GM23338 (cell line): ENCODE results near the gene GPC2.

Experiments
- CREB1 ChIP-seq: fragments of 250-450 bp; sonication (Bioruptor Pico); IDR thresholded peaks from 2 replicates; pipeline ENCODE4 v1.5.0; 2020; ENCODE audit warnings: low read depth, mild to moderate bottlenecking, moderate library complexity
- EZH2 ChIP-seq: fragments of 200-600 bp; sonication (generic); IDR thresholded peaks from one replicate; pipeline ENCODE4 v1.8.0; 2017; ENCODE audit warnings: antibody characterized with exemption, mild to moderate bottlenecking, low read depth; ENCODE audit not compliant: unreplicated experiment
- EZH2phosphoT487 ChIP-seq: fragments of 200-600 bp; sonication (generic); IDR thresholded peaks from one replicate; pipeline ENCODE4 v1.8.1; 2018; ENCODE audit warnings: antibody characterized with exemption; ENCODE audit not compliant: unreplicated experiment
- JUNB ChIP-seq: IDR thresholded peaks from one replicate; pipeline ENCODE4 v1.6.1; 2016; ENCODE audit warnings: antibody characterized with exemption; ENCODE audit not compliant: unreplicated experiment
- POLR2AphosphoS5 ChIP-seq: IDR thresholded peaks from 2 replicates; pipeline ENCODE4 v1.6.1; 2016; ENCODE audit warnings: antibody characterized with exemption, low read depth
- ZNF114 ChIP-seq: fragments of 250-450 bp; sonication (Bioruptor Pico); IDR thresholded peaks from 2 replicates; pipeline ENCODE4 v1.5.0; 2020; ENCODE audit warnings: mild to moderate bottlenecking, moderate library complexity
- ZNF331 ChIP-seq: fragments of 250-450 bp; sonication (Bioruptor Pico); IDR thresholded peaks from 2 replicates; pipeline ENCODE4 v1.5.0; 2020; ENCODE audit warnings: low read depth, mild to moderate bottlenecking, moderate library complexity
- TF ChIP-seq, protein P1 (sequence below), 2 experiments: fragments of 200-600 bp in 1 of 2; sonication (generic) in 1 of 2; conservative IDR thresholded peaks; 2 replicates each; pipeline versions ENCODE4 v1.5.1 to v1.6.1; 2016 to 2017; ENCODE audit warnings: antibody characterized with exemption in 2 of 2, low read depth in 2 of 2, mild to moderate bottlenecking in 2 of 2, moderate library complexity in 1 of 2
- TF ChIP-seq, protein P2 (sequence below): IDR thresholded peaks from one replicate; pipeline ENCODE4 v1.6.1; 2018; ENCODE audit warnings: antibody characterized with exemption; ENCODE audit not compliant: unreplicated experiment
- TF ChIP-seq, protein P3 (sequence below): IDR thresholded peaks from 2 replicates; pipeline ENCODE4 v1.6.1; 2016; ENCODE audit warnings: antibody characterized with exemption

DNA sequence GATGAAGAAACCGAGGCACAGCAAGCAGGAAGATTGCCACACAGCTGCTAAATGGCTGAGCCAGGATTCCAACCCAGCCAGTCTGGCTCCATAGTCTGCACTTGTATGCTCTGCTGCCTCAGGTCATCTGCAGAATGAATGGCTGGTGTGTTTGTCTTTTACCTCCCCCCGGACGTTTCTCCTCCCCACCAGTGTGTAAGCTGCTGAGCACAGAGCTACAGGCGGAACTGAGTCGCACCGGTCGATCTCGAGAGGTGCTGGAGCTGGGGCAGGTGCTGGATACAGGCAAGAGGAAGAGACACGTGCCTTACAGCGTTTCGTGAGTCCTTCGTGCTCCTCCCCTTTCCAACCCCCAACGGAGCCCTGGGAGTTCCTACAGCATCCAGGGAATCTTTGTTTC, 55.1 kb downstream of the GPC2 start:
- TF ChIP-seq, protein P1, sequence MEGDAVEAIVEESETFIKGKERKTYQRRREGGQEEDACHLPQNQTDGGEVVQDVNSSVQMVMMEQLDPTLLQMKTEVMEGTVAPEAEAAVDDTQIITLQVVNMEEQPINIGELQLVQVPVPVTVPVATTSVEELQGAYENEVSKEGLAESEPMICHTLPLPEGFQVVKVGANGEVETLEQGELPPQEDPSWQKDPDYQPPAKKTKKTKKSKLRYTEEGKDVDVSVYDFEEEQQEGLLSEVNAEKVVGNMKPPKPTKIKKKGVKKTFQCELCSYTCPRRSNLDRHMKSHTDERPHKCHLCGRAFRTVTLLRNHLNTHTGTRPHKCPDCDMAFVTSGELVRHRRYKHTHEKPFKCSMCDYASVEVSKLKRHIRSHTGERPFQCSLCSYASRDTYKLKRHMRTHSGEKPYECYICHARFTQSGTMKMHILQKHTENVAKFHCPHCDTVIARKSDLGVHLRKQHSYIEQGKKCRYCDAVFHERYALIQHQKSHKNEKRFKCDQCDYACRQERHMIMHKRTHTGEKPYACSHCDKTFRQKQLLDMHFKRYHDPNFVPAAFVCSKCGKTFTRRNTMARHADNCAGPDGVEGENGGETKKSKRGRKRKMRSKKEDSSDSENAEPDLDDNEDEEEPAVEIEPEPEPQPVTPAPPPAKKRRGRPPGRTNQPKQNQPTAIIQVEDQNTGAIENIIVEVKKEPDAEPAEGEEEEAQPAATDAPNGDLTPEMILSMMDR (conservative IDR thresholded peaks at IDR 0.05; ENCODE audit: low read depth in 2 of 2), result no peak
- no peak for TF ChIP-seq EZH2
- no peak for TF ChIP-seq EZH2phosphoT487
- TF ChIP-seq, protein P2, sequence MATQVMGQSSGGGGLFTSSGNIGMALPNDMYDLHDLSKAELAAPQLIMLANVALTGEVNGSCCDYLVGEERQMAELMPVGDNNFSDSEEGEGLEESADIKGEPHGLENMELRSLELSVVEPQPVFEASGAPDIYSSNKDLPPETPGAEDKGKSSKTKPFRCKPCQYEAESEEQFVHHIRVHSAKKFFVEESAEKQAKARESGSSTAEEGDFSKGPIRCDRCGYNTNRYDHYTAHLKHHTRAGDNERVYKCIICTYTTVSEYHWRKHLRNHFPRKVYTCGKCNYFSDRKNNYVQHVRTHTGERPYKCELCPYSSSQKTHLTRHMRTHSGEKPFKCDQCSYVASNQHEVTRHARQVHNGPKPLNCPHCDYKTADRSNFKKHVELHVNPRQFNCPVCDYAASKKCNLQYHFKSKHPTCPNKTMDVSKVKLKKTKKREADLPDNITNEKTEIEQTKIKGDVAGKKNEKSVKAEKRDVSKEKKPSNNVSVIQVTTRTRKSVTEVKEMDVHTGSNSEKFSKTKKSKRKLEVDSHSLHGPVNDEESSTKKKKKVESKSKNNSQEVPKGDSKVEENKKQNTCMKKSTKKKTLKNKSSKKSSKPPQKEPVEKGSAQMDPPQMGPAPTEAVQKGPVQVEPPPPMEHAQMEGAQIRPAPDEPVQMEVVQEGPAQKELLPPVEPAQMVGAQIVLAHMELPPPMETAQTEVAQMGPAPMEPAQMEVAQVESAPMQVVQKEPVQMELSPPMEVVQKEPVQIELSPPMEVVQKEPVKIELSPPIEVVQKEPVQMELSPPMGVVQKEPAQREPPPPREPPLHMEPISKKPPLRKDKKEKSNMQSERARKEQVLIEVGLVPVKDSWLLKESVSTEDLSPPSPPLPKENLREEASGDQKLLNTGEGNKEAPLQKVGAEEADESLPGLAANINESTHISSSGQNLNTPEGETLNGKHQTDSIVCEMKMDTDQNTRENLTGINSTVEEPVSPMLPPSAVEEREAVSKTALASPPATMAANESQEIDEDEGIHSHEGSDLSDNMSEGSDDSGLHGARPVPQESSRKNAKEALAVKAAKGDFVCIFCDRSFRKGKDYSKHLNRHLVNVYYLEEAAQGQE, result no peak
- no peak for TF ChIP-seq ZNF331
- TF ChIP-seq POLR2AphosphoS5, result no peak
- no peak for TF ChIP-seq CREB1
- TF ChIP-seq, protein P3, sequence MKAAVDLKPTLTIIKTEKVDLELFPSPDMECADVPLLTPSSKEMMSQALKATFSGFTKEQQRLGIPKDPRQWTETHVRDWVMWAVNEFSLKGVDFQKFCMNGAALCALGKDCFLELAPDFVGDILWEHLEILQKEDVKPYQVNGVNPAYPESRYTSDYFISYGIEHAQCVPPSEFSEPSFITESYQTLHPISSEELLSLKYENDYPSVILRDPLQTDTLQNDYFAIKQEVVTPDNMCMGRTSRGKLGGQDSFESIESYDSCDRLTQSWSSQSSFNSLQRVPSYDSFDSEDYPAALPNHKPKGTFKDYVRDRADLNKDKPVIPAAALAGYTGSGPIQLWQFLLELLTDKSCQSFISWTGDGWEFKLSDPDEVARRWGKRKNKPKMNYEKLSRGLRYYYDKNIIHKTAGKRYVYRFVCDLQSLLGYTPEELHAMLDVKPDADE, result no peak
- TF ChIP-seq ZNF114 (CRISPR knock-in tag), result no peak
- no peak for TF ChIP-seq JUNB
